GM19467 (cell line): ENCODE measurements around the gene UBE2Q2.
"Not testable (repeated sequence)": the region's sequence is repeated elsewhere in the genome, so short reads cannot be mapped to it uniquely, and the experiment has no call there.

Source experiments
- ATAC-seq: cut with Tn5 transposase; IDR thresholded peaks from one replicate; pipeline ENCODE4 v1.9.1; 2021; ENCODE audit warnings: mild to moderate bottlenecking, moderate library complexity; ENCODE audit not compliant: unreplicated experiment

The UBE2Q2 gene

GRCh38 chr15:75864213-75865059 lies 21.2 kb downstream of the UBE2Q2 start:
- ATAC-seq = no peak

- ATAC-seq = not testable (repeated sequence)
These were observed 22.8 kb downstream of the UBE2Q2 start for GRCh38 chr15:75866045-75866444.

- ATAC-seq = no peak
These were observed 23.7 kb downstream of the UBE2Q2 start for GRCh38 chr15:75866916-75867315.

- no peak for ATAC-seq
These were observed 24.2 kb downstream of the UBE2Q2 start for GRCh38 chr15:75867449-75867848.

GRCh38 chr15:75868019-75868418 lies 24.8 kb downstream of the UBE2Q2 start:
- no peak for ATAC-seq

- no peak for ATAC-seq
These were observed 26.2 kb downstream of the UBE2Q2 start for GRCh38 chr15:75869446-75869845.

GRCh38 chr15:75871589-75871988 lies 28.3 kb downstream of the UBE2Q2 start:
- ATAC-seq = not testable (repeated sequence)

GRCh38 chr15:75872403-75872990 lies 29.2 kb downstream of the UBE2Q2 start:
- ATAC-seq = no peak

GRCh38 chr15:75884041-75884440 lies 40.8 kb downstream of the UBE2Q2 start:
- no peak for ATAC-seq

GRCh38 chr15:75887178-75887577 lies 43.9 kb downstream of the UBE2Q2 start:
- ATAC-seq = no peak

- ATAC-seq = no peak
These were observed 48.6 kb downstream of the UBE2Q2 start for GRCh38 chr15:75891895-75892294.

GRCh38 chr15:75895731-75896130 lies 52.5 kb downstream of the UBE2Q2 start:
- ATAC-seq = no peak

- ATAC-seq = no peak
These were observed 57.3 kb downstream of the UBE2Q2 start for GRCh38 chr15:75900577-75900976.

- ATAC-seq = no peak
These were observed 58.9 kb downstream of the UBE2Q2 start for GRCh38 chr15:75902129-75902557.

GRCh38 chr15:75903331-75904239 lies 60.3 kb downstream of the UBE2Q2 start, which contains the start of gene FBXO22:
Gene FBXO22 (plus strand): TSS chr15:75903878. CDS start chr15:75903964, 86 bp downstream.
- peak; percentile 83 for ATAC-seq

- no peak for ATAC-seq
These were observed 62.0 kb downstream of the UBE2Q2 start for GRCh38 chr15:75905231-75905630.

GRCh38 chr15:75910355-75910754 lies 67.1 kb downstream of the UBE2Q2 start:
- ATAC-seq = not testable (repeated sequence)

- ATAC-seq = no peak
These were observed 73.7 kb downstream of the UBE2Q2 start for GRCh38 chr15:75916978-75917377.

GRCh38 chr15:75918135-75918534 lies 74.9 kb downstream of the UBE2Q2 start:
- no peak for ATAC-seq

GRCh38 chr15:75920079-75920478 lies 76.8 kb downstream of the UBE2Q2 start:
- ATAC-seq = no peak
